Body of pancreas (tissue), 4 donors: ENCODE results near the gene DNAJC17.

Source experiments
- CTCF ChIP-seq, 7 experiments: fragments of 450-650 bp in 4 of 7; fragments of 200-600 bp in 3 of 7; sonication (generic) in 3 of 7; IDR thresholded peaks; one replicate each; pipeline ENCODE4 v1.5.1; 2016 to 2019; ENCODE audit warnings: antibody characterized with exemption in 7 of 7
- POLR2A ChIP-seq, 3 donors: fragments of 450-650 bp; IDR thresholded peaks; one replicate each; pipeline ENCODE4 v1.6.1; 2016; ENCODE audit warnings: antibody characterized with exemption in 3 of 3, mild to moderate bottlenecking in 2 of 3

- TF ChIP-seq POLR2A (IDR thresholded peaks at IDR 0.05) (no peak), CTCF (IDR thresholded peaks at IDR 0.05) (peak in 6 of 7 experiments; percentile 69 to 87 (median 82))
These were observed 24.6 kb downstream of the DNAJC17 start for GRCh38 chr15:40782609-40783227.
